ENCODE results near the gene TMTC2.

Gene TMTC2

DNA sequence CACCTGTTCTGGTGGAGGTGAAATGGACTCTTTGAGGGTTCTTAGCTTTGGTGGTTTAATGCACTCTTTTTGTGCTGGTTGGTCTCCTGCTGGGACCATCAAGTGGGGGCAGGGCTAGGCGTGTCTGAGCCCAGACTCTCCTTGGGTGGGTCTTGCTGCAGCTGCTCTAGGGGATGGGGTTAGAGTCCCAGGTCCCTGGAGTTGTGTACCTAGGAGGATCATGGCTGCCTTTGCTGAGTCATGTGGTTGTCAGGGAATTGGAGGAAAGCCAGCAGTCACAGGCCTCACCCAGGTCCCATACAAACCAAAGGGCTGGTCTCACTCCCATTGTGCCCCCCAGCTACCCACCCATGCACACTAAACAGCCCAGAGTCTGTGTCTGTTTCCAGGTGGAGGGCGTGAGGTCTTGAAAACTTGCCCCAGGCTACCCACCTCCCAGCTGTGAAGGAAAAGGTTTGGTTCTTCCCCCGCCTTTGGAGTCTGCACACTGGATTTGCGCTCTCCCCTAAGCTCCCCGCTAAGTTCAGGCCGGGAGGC is 387.7 kb downstream of the TMTC2 start:
- peaks cover 2% of the 10 kb centered on the region for H3K9me3 ChIP-seq (ENCODE audit: low read length)
- no peak overlapping the region for H3K4me3 ChIP-seq (ENCODE audit: low read length)
- H3K4me1 ChIP-seq (ENCODE audit: insufficient read depth, low read length), result no peaks in the 10 kb centered on the region
- H2AFZ ChIP-seq (ENCODE audit: low read depth, low read length), result no peak overlapping the region
- H3K36me3 ChIP-seq (ENCODE audit: insufficient read depth, low read length), result no peaks in the 10 kb centered on the region
- H3K27me3 ChIP-seq (ENCODE audit: insufficient read depth, low read length), result no peaks in the 10 kb centered on the region

DNA sequence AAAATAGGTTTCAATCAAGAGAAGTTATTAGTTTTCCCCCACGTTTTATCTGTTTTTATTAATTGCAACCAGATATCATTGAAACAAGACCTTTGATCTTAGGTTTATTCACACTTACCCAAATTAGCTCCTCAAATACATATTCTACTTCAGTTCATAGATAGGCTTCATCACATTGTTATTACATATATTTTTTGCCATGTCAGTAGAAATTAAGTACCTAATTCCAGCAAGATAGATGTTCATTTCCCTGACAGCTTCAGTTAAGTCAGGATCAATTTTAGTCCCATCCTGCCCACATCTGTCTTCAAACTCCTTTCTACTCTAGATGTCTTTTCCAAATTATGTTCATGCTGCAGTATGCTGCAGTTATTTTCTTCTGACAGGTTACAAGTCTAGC is 388.8 kb downstream of the TMTC2 start:
- no peaks in the 10 kb centered on the region for H3K4me1 ChIP-seq (ENCODE audit: insufficient read depth, low read length)
- no peak overlapping the region for H3K4me3 ChIP-seq (ENCODE audit: low read length)
- H3K27me3 ChIP-seq (ENCODE audit: insufficient read depth, low read length), result no peaks in the 10 kb centered on the region
- no peak overlapping the region for H2AFZ ChIP-seq (ENCODE audit: low read depth, low read length)
- H3K36me3 ChIP-seq (ENCODE audit: insufficient read depth, low read length), result no peaks in the 10 kb centered on the region
- peaks cover 2% of the 10 kb centered on the region for H3K9me3 ChIP-seq (ENCODE audit: low read length)

DNA sequence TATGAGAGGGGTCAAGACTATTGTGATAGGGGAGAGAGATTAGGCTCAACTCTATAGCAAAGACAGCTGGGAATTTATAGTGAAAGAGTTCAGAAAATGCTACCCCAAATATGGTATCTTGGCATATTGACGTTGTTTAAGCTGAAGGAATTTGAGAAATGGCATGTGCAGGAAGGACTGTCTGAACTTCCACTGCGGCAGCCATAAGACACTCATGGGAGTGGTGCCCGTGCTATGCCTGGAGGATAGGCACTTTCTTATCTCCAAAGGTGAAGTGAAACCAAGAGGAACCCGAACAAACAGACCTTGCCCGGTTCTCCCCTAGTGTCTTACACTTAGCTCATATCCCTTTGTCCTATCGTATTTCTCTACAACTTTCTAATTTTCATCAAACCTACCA is 390.3 kb downstream of the TMTC2 start:
- H2AFZ ChIP-seq (ENCODE audit: low read depth, low read length), result no peak overlapping the region
- H3K9me3 ChIP-seq (ENCODE audit: low read length), result no peaks in the 10 kb centered on the region
- no peaks in the 10 kb centered on the region for H3K36me3 ChIP-seq (ENCODE audit: insufficient read depth, low read length)
- no peaks in the 10 kb centered on the region for H3K4me1 ChIP-seq (ENCODE audit: insufficient read depth, low read length)
- no peak overlapping the region for H3K4me3 ChIP-seq (ENCODE audit: low read length)
- no peaks in the 10 kb centered on the region for H3K27me3 ChIP-seq (ENCODE audit: insufficient read depth, low read length)

DNA sequence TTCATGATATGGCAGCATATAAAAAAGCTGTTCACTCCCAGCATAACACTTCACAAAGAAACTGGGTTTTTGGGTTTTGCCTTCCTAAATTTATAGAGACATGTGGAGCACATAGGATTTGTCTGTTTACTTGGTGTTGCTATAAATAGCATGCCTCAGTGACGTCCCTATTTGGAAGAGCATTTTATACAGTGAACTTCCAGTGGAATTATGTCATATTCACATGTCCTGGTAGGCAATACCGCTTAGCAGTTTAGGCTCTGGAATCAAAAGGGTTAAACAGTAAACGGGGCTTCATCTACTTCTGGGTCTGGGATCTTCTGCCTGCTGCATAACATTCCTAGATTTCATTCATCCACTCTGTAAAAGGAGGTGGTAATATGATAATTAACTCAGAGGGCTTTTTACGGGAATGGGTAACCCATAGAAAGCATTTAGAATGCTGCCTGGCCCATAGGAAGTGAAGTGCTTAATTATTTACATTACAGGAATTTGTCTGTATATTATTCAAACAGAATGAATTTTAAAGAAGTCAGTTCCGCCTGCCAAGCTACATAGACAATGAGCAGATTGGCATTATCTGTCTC is 396.1 kb downstream of the TMTC2 start:
- H3K36me3 ChIP-seq (ENCODE audit: insufficient read depth, low read length), result no peaks in the 10 kb centered on the region
- peaks cover 9% of the 10 kb centered on the region for H3K4me1 ChIP-seq (ENCODE audit: insufficient read depth, low read length)
- no peaks in the 10 kb centered on the region for H3K27me3 ChIP-seq (ENCODE audit: insufficient read depth, low read length)
- H3K4me3 ChIP-seq (ENCODE audit: low read length), result no peak overlapping the region
- H2AFZ ChIP-seq (ENCODE audit: low read depth, low read length), result no peak overlapping the region
- peaks cover 2% of the 10 kb centered on the region for H3K9me3 ChIP-seq (ENCODE audit: low read length)

DNA sequence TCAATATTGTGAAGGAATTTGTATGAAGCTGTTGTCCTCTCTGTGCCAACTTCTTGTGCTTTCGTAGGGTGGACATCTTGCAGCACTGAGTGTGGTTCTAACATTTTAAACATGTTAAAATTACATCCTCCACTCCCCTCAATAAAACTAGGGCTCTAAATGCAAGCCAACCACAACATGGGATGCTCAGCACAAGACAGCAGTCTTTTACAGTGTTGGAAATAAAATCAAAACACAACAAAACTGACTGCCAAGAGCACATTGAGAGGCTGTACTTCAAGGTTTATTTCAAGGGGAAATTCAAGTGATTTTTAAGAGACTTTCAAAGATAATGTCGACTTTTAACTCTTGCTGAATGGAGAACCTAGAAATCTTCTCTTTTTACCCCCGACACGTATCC is 396.9 kb downstream of the TMTC2 start:
- Histone ChIP-seq H2AFZ (ENCODE audit: low read depth, low read length) (no peak overlapping the region), H3K36me3 (ENCODE audit: insufficient read depth, low read length) (no peaks in the 10 kb centered on the region), H3K4me3 (ENCODE audit: low read length) (no peak overlapping the region), H3K27me3 (ENCODE audit: insufficient read depth, low read length) (no peaks in the 10 kb centered on the region), H3K9me3 (ENCODE audit: low read length) (peaks cover 2% of the 10 kb centered on the region), H3K4me1 (ENCODE audit: insufficient read depth, low read length) (peaks cover 9% of the 10 kb centered on the region)

DNA sequence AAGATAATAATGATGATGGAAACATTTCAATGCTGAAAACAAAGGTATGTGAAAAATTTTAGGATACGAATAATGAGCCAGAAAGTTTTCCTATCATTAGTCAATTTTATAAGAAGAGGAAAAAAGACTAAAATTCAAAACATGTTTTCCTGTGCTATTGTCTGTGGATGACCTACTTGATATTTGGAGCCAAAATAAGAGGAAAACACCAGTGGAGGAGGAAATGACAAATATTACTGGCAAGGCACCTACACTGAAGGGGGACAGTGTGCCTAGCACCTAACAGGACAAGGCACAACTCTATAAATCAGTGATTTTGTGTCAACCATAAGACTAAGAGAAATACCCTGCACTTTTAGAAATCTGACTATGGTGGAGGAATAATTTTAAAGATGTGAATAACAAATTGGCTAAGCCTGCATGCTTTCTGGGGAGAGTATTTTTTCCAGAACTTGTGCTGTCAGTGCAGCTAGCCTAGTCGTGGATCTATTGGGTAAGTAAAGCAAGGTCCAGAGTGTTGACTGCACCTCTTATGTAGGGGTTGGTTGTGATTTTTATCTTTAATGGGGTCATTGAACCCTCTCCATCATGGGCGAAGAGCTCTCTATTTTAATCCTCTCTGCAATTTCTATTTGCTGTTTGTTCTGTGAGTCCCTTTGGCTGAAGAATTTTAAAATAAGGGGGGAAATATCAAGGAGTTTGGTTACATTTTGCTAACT is 398.0 kb downstream of the TMTC2 start:
- Histone ChIP-seq H3K4me3 (ENCODE audit: low read length) (no peak overlapping the region), H3K4me1 (ENCODE audit: insufficient read depth, low read length) (peaks cover 9% of the 10 kb centered on the region), H3K27me3 (ENCODE audit: insufficient read depth, low read length) (no peaks in the 10 kb centered on the region), H2AFZ (ENCODE audit: low read depth, low read length) (no peak overlapping the region), H3K36me3 (ENCODE audit: insufficient read depth, low read length) (no peaks in the 10 kb centered on the region), H3K9me3 (ENCODE audit: low read length) (peaks cover 2% of the 10 kb centered on the region)

DNA sequence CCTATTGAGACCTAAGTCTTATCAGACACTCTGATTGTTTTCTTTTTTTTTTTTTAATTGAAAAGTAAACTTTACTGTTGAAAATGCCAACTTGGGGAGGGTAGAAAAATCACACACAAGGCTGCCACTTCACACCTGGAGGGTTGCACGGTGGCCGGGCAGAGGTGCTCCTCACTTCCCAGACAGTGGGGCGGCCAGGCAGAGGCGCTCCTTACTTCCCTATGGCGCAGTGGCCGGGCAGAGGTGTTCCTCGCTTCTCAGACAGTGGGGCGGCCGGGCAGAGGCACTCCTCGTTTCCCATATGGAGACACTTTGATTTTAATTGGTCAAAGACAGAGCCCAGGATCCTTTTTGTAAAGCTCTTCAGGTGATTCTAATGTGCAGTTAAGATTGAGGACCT is 399.3 kb downstream of the TMTC2 start:
- Histone ChIP-seq H3K4me3 (ENCODE audit: low read length) (no peak overlapping the region), H3K9me3 (ENCODE audit: low read length) (peaks cover 2% of the 10 kb centered on the region), H2AFZ (ENCODE audit: low read depth, low read length) (no peak overlapping the region), H3K4me1 (ENCODE audit: insufficient read depth, low read length) (peaks cover 9% of the 10 kb centered on the region), H3K27me3 (ENCODE audit: insufficient read depth, low read length) (no peaks in the 10 kb centered on the region), H3K36me3 (ENCODE audit: insufficient read depth, low read length) (no peaks in the 10 kb centered on the region)

DNA sequence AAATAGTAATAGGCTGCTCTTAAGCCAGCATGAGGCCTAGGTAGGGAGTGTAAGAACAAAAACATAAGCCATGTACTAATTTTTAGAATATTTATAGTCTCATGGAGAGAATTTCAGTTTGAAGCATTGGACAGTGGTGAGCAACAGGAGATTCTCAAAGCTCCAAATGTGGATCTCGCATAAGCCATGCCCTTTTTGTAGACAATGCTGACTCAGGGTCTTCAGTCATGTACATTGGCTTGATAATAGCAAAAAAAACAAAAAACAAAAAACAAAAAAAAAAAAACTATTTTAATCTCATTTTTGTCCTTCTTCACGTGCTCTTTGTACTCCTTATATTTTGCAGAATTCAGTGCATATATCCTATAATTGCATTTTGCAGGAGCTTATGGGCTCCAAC is 402.9 kb downstream of the TMTC2 start:
- peaks cover 2% of the 10 kb centered on the region for H3K9me3 ChIP-seq (ENCODE audit: low read length)
- H3K27me3 ChIP-seq (ENCODE audit: insufficient read depth, low read length), result no peaks in the 10 kb centered on the region
- H3K4me3 ChIP-seq (ENCODE audit: low read length), result no peak overlapping the region
- no peaks in the 10 kb centered on the region for H3K36me3 ChIP-seq (ENCODE audit: insufficient read depth, low read length)
- H2AFZ ChIP-seq (ENCODE audit: low read depth, low read length), result no peak overlapping the region
- H3K4me1 ChIP-seq (ENCODE audit: insufficient read depth, low read length), result peaks cover 16% of the 10 kb centered on the region

DNA sequence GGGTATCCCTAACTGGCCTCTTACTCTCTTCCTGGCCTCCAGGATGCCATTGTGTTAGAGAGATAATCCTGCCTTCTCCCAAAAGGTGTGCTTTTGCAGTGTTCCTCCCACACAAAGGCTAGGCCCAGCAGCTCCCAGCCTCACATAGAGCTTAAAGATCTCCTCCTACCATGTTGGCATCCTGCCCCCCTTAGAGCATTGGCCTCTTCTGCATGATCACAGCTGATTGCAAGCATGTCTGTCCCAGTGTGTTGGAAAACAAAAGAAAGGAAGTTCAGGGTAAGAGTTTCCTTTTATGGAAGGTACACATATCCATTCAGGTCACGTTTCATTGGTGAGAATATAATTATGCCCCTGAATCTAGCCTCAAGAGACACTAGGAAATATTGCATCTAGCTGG is 405.4 kb downstream of the TMTC2 start:
- Histone ChIP-seq H3K4me3 (ENCODE audit: low read length) (no peak overlapping the region), H3K36me3 (ENCODE audit: insufficient read depth, low read length) (no peaks in the 10 kb centered on the region), H2AFZ (ENCODE audit: low read depth, low read length) (no peak overlapping the region), H3K27me3 (ENCODE audit: insufficient read depth, low read length) (no peaks in the 10 kb centered on the region), H3K4me1 (ENCODE audit: insufficient read depth, low read length) (peaks cover 16% of the 10 kb centered on the region), H3K9me3 (ENCODE audit: low read length) (peaks cover 4% of the 10 kb centered on the region)

DNA sequence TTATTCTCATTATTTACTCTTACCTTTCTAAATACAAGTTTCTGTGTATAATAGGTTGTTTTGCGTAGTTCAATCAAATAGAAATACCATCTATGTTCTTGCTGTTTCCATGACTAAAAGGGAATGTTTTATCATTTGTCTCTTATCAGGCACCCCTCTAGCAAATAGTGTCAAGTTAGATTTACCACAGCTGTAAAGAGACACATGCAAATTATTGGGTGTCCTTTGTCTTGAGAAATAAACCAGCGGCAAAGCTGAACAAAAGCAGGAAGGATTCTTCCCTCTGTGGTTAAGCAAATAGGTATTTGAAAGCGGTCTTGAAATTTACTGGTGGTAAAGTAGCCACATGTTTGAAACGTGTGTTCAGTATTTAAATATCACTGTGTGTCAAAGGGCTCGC is 405.9 kb downstream of the TMTC2 start:
- H3K4me1 ChIP-seq (ENCODE audit: insufficient read depth, low read length), result peaks cover 16% of the 10 kb centered on the region
- H3K27me3 ChIP-seq (ENCODE audit: insufficient read depth, low read length), result no peaks in the 10 kb centered on the region
- H2AFZ ChIP-seq (ENCODE audit: low read depth, low read length), result no peak overlapping the region
- H3K4me3 ChIP-seq (ENCODE audit: low read length), result no peak overlapping the region
- peaks cover 2% of the 10 kb centered on the region for H3K9me3 ChIP-seq (ENCODE audit: low read length)
- H3K36me3 ChIP-seq (ENCODE audit: insufficient read depth, low read length), result no peaks in the 10 kb centered on the region

DNA sequence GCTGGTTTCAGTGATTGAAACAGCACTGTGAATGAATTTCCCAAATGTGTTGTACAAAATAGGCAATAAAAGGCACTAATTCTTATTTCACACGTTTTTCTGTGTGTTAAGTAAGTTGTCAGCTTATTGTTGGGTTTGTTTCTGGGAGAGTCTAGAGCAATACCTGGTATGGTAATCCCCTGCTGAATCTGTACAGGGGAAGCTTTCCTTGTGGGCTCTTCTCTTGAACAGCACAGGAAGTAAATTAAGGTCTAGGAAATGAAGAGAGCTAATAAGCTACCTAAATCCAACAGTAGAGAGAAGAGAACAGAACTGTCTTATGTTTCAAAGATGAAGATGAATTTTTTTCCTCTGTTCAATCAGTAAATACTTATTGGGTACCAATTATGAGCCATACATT is 406.7 kb downstream of the TMTC2 start:
- Histone ChIP-seq H2AFZ (ENCODE audit: low read depth, low read length) (no peak overlapping the region), H3K27me3 (ENCODE audit: insufficient read depth, low read length) (no peaks in the 10 kb centered on the region), H3K9me3 (ENCODE audit: low read length) (peaks cover 2% of the 10 kb centered on the region), H3K4me3 (ENCODE audit: low read length) (no peak overlapping the region), H3K36me3 (ENCODE audit: insufficient read depth, low read length) (no peaks in the 10 kb centered on the region), H3K4me1 (ENCODE audit: insufficient read depth, low read length) (peaks cover 16% of the 10 kb centered on the region)

DNA sequence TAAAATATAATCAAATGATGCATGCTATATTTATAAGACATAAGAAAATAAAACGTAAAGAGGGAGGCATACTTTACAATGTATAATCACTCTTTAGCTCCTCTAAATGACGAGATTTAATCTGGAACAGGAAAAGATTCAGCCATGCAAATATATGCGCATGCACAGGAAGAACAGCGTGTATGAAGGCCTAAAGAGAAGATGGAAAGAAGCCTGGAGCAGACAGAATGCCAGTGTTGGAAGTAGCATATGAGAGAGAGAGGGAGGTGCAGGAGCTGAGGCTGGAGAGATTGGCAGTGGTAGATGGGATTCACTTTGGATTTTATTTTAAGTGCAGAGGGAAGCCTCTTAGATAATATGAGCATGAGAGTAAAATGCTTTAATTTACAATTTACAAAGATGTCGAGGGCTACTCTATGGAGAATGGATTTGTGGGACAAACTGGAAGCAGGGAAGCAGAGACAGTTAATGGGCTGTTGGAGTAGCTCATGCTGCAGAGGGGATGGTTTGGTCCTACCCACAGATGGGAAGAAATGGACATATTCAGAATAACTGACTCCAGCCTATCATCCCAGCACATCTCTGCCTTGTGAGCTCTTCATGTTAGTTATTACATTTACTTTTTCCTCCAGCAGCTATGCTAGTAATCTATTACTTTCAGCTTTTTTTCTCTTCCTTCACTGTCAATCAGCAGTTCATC is 411.1 kb downstream of the TMTC2 start:
- no peak overlapping the region for H2AFZ ChIP-seq (ENCODE audit: low read depth, low read length)
- H3K9me3 ChIP-seq (ENCODE audit: low read length), result peaks cover 2% of the 10 kb centered on the region
- no peak overlapping the region for H3K4me3 ChIP-seq (ENCODE audit: low read length)
- H3K27me3 ChIP-seq (ENCODE audit: insufficient read depth, low read length), result no peaks in the 10 kb centered on the region
- H3K4me1 ChIP-seq (ENCODE audit: insufficient read depth, low read length), result peaks cover 1% of the 10 kb centered on the region
- no peaks in the 10 kb centered on the region for H3K36me3 ChIP-seq (ENCODE audit: insufficient read depth, low read length)

DNA sequence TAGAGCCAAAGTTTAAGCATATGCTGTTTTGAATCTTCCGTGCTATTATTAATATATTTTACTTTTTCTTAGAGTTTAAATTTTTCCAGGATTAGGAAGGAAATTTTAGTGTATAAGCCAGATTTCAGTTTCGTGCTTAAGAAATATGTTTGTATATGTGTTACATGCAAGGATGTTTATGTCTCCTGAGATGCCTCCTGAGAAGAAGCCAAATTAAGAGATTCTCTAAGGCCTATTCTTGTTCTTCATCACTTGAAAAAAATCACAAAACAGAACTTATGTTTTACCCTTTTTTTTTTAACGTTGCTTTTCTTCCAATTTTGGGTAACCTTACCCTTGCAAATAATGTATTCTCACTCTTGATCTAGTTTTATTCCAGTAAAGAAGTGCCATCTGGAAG is 412.7 kb downstream of the TMTC2 start:
- no peaks in the 10 kb centered on the region for H3K27me3 ChIP-seq (ENCODE audit: insufficient read depth, low read length)
- H3K4me1 ChIP-seq (ENCODE audit: insufficient read depth, low read length), result no peaks in the 10 kb centered on the region
- H2AFZ ChIP-seq (ENCODE audit: low read depth, low read length), result no peak overlapping the region
- no peak overlapping the region for H3K4me3 ChIP-seq (ENCODE audit: low read length)
- peaks cover 3% of the 10 kb centered on the region for H3K9me3 ChIP-seq (ENCODE audit: low read length)
- no peaks in the 10 kb centered on the region for H3K36me3 ChIP-seq (ENCODE audit: insufficient read depth, low read length)

Data from neuron (in vitro differentiated cells).